ENCODE results near the gene IL17D.
"Not testable (repeated sequence)": the region's sequence is repeated elsewhere in the genome, so short reads cannot be mapped to it uniquely, and the experiment has no call there.

The IL17D gene

GRCh38 chr13:20702915-20703779, at the start of gene IL17D:
Gene IL17D, plus strand, starts transcription at chr13:20703699. Its CDS starts 303 bp downstream, at chr13:20704002.
- DNase-seq (ENCODE audit: low read depth in 3 of 3, low spot score in 1 of 3), result peak in 1 of 3 donors; percentile 21

- DNase-seq (ENCODE audit: low read depth in 3 of 3, low spot score in 1 of 3), result no peak
Observed at GRCh38 chr13:20654156-20654555, 49.3 kb upstream of the IL17D start.

- DNase-seq (ENCODE audit: low read depth in 3 of 3, low spot score in 1 of 3), result no peak
Observed at GRCh38 chr13:20658451-20659040, 45.0 kb upstream of the IL17D start.

GRCh38 chr13:20664351-20664750, 39.1 kb upstream of the IL17D start:
- no peak for DNase-seq (ENCODE audit: low read depth in 3 of 3, low spot score in 1 of 3)

GRCh38 chr13:20666948-20667347, 36.6 kb upstream of the IL17D start:
- DNase-seq (ENCODE audit: low read depth in 3 of 3, low spot score in 1 of 3), result no peak

GRCh38 chr13:20667857-20668437, 35.6 kb upstream of the IL17D start:
- no peak for DNase-seq (ENCODE audit: low read depth in 3 of 3, low spot score in 1 of 3)

GRCh38 chr13:20669162-20669561, 34.3 kb upstream of the IL17D start:
- no peak for DNase-seq (ENCODE audit: low read depth in 3 of 3, low spot score in 1 of 3)

- DNase-seq (ENCODE audit: low read depth in 3 of 3, low spot score in 1 of 3), result no peak
Observed at GRCh38 chr13:20671789-20672188, 31.7 kb upstream of the IL17D start.

GRCh38 chr13:20672772-20673171, 30.7 kb upstream of the IL17D start:
- no peak for DNase-seq (ENCODE audit: low read depth in 3 of 3, low spot score in 1 of 3)

GRCh38 chr13:20673715-20674114, 29.8 kb upstream of the IL17D start:
- no peak for DNase-seq (ENCODE audit: low read depth in 3 of 3, low spot score in 1 of 3)

GRCh38 chr13:20676213-20676612, 27.3 kb upstream of the IL17D start:
- DNase-seq (ENCODE audit: low read depth in 3 of 3, low spot score in 1 of 3), result no peak

GRCh38 chr13:20678606-20679005, 24.9 kb upstream of the IL17D start:
- DNase-seq (ENCODE audit: low read depth in 3 of 3, low spot score in 1 of 3), result not testable (repeated sequence)

GRCh38 chr13:20679879-20680278, 23.6 kb upstream of the IL17D start:
- DNase-seq (ENCODE audit: low read depth in 3 of 3, low spot score in 1 of 3), result no peak

- no peak for DNase-seq (ENCODE audit: low read depth in 3 of 3, low spot score in 1 of 3)
Observed at GRCh38 chr13:20680416-20681080, 23.0 kb upstream of the IL17D start.

GRCh38 chr13:20681481-20681880, 22.0 kb upstream of the IL17D start:
- not testable (repeated sequence) for DNase-seq (ENCODE audit: low read depth in 3 of 3, low spot score in 1 of 3)

GRCh38 chr13:20682061-20682460, 21.4 kb upstream of the IL17D start:
- no peak for DNase-seq (ENCODE audit: low read depth in 3 of 3, low spot score in 1 of 3)

- DNase-seq (ENCODE audit: low read depth in 3 of 3, low spot score in 1 of 3), result no peak
Observed at GRCh38 chr13:20684041-20684440, 19.5 kb upstream of the IL17D start.

GRCh38 chr13:20684546-20684945, 19.0 kb upstream of the IL17D start:
- no peak for DNase-seq (ENCODE audit: low read depth in 3 of 3, low spot score in 1 of 3)

- DNase-seq (ENCODE audit: low read depth in 3 of 3, low spot score in 1 of 3), result no peak
Observed at GRCh38 chr13:20685092-20685491, 18.4 kb upstream of the IL17D start.

GRCh38 chr13:20686167-20686566, 17.3 kb upstream of the IL17D start:
- DNase-seq (ENCODE audit: low read depth in 3 of 3, low spot score in 1 of 3), result no peak

- no peak for DNase-seq (ENCODE audit: low read depth in 3 of 3, low spot score in 1 of 3)
Observed at GRCh38 chr13:20686863-20687579, 16.5 kb upstream of the IL17D start.
